Heart left ventricle (tissue), 16 donors: ENCODE measurements around the gene JPH3. TPM values are rescaled to one million over a fixed set of nuclear protein-coding genes. Genes with fewer than 3 reads are reported as not detected.

ENCODE experiments used
- ATAC-seq, 4 donors: fragments of 200-7000 bp; cut with Tn5 transposase; one replicate each; pipeline ENCODE4 v1.9.1; 2020 to 2022; ENCODE audit warnings: moderate library complexity in 4 of 4, mild to moderate bottlenecking in 3 of 4, moderate number of reproducible peaks in 1 of 4
- DNase-seq, 5 donors: peaks; one replicate each; pipeline ENCODE4 v3.0.0-alpha.2; 2020
- H3K27ac ChIP-seq, 12 donors: fragments of 200-600 bp; sonication (generic) in 4 of 12; one replicate each; pipeline versions ENCODE4 v1.5.0 to v1.8.0; 2016 to 2022; ENCODE audit warnings: mild to moderate bottlenecking in 2 of 12
- H3K27me3 ChIP-seq, 9 donors: fragments of 200-600 bp; sonication (generic) in 2 of 9; one replicate each; pipeline versions ENCODE4 v1.5.1 to v1.8.0; 2016 to 2022; ENCODE audit warnings: mild to moderate bottlenecking in 3 of 9
- H3K36me3 ChIP-seq, 9 donors: fragments of 200-600 bp; sonication (generic) in 2 of 9; one replicate each; pipeline versions ENCODE4 v1.5.0 to v1.8.0; 2018 to 2022; ENCODE audit warnings: mild to moderate bottlenecking in 2 of 9
- H3K4me1 ChIP-seq, 12 donors: fragments of 200-600 bp; sonication (generic) in 4 of 12; one replicate each; pipeline versions ENCODE4 v1.5.0 to v1.8.0; 2016 to 2022; ENCODE audit warnings: mild to moderate bottlenecking in 3 of 12
- H3K4me3 ChIP-seq, 12 donors: fragments of 200-600 bp; sonication (generic) in 4 of 12; one replicate each; pipeline versions ENCODE4 v1.5.0 to v1.8.0; 2017 to 2022; ENCODE audit warnings: mild to moderate bottlenecking in 9 of 12, moderate library complexity in 4 of 12
- H3K9me3 ChIP-seq, 12 donors: fragments of 200-600 bp; sonication (generic) in 4 of 12; one replicate each; pipeline versions ENCODE4 v1.5.0 to v1.8.0; 2016 to 2022; ENCODE audit warnings: mild to moderate bottlenecking in 1 of 12
- CTCF ChIP-seq, 12 donors: fragments of 200-600 bp; sonication (generic) in 4 of 12; IDR thresholded peaks; one replicate each; pipeline versions ENCODE4 v1.5.0 to v1.8.0; 2018 to 2022; ENCODE audit warnings: antibody characterized with exemption in 12 of 12, mild to moderate bottlenecking in 5 of 12
- POLR2A ChIP-seq, 2 donors: fragments of 450-650 bp; IDR thresholded peaks; one replicate each; pipeline ENCODE4 v1.6.1; 2017; ENCODE audit warnings: antibody characterized with exemption in 2 of 2, mild to moderate bottlenecking in 2 of 2, moderate library complexity in 2 of 2
- WGBS, 4 donors: extraction: QIAGEN DNeasy Blood & Tissue Kit in 2 of 4; methylation state at CpG; one replicate each; pipeline versions ENCODE4 v1.1.5 to v1.1.7; 2013 to 2018; 5-methylcytosine and 5-hydroxymethylcytosine counted together
- intact Hi-C, 10 donors: fragments of 100-400 bp; cut with DNase I; formaldehyde crosslinking; loops; one replicate each; pipeline versions ENCODE4 v1.11.1 to v1.14.2; 2022
- polyA plus RNA-seq, 2 donors: library from polyadenylated mRNA; stranded (reverse); fragments of 200-250 nt; gene quantifications; one replicate each; pipeline ENCODE4 v1.2.3, GENCODE V29; 2013
- total RNA-seq, 9 donors: library from RNA; depleted of rRNA in 2 of 9; stranded (reverse); fragments of >200 nt in 2 of 9; fragmentation: NEBNext Ultra II Directional in 3 of 9; extraction: Animal tissue kit (Norgen Biotek cat#: 25700) in 3 of 9; gene quantifications; one replicate each; pipeline versions ENCODE4 v1.1.0 to v1.2.4, GENCODE V29; 2016 to 2023
- donor health status: ischemic (EF 13 %, LVEDD 7.1; RV severe dilation, severe dysfunction).
- donor health status: healthy with polysubstance abuse.
- donor health status: DM: no; HTN: yes; CAD: no.
- donor health status: DM: no; HTN: no; CAD: no.
- donor health status: ischemic (EF 25% LVEDD 6.9; RV normal size, moderate dysfunction).
- donor health status: ischemic (EF 25% LVEDD 5.7; RV mildly dilated, moderate dysfunction).
- donor health status: healthy.
- donor health status: DM: yes; HTN: yes; CAD: no.
- donor health status: ischemic (EF 35%, LVEDD 5.7; RV mildly dilated, moderate dysfunction).
- donor health status: nonischemic (EF 11% LVEDD 7.7; RV severe dilation, severe dysfunction).
- donor health status: DM: yes; HTN: yes; CAD: no.
- donor health status: PGD.
- donor health status: ischemic (EF 29% LVEDD 5.4; RV normal size, mild dysfunction).
- donor health status: nonischemic (EF 23%, LVEDD 6.1; RV moderate dilation, normal function).

Gene JPH3
- total and polyA plus RNA-seq, 11 donors = 0.03 to 0.58 (median 0.21) TPM; not detected in 7

GRCh38 chr16:87685405-87685755 is 83.1 kb downstream of the JPH3 start:
- DNase-seq (no peak), ATAC-seq (no peak)
- intact Hi-C loops = no loop called here
- no peak for TF ChIP-seq CTCF (IDR thresholded peaks at IDR 0.05)
- no peak for TF ChIP-seq POLR2A (IDR thresholded peaks at IDR 0.05)
- Histone ChIP-seq H3K9me3 (no peaks in the 10 kb centered on the region), H3K27ac (no peak overlapping the region), H3K36me3 (no peaks in the 10 kb centered on the region), H3K27me3 (peaks cover 0 to 65% (median 5%) of the 10 kb centered on the region in 9 donors), H3K4me1 (no peaks in the 10 kb centered on the region), H3K4me3 (no peak overlapping the region)
- 78 to 80% (median 79%) methylated on average over 18 to 19 of the region's 19 CpGs for WGBS, 4 donors

- 58 to 65% (median 62%) methylated on average over 11 to 13 of the region's 13 CpGs for WGBS, 4 donors
- intact Hi-C loops = no loop called here
Observed at GRCh38 chr16:87685766-87686165, 83.5 kb downstream of the JPH3 start.

GRCh38 chr16:87686697-87687096 is 84.4 kb downstream of the JPH3 start:
- H3K27me3 ChIP-seq = peaks cover 0 to 65% (median 5%) of the 10 kb centered on the region in 9 donors
- 73 to 80% (median 76%) methylated on average over 7 to 13 of the region's 13 CpGs for WGBS, 4 donors

More at GRCh38 chr16:87685766-87686165, 83.5 kb downstream of the JPH3 start:
- DNase-seq = no peak
- H3K36me3 ChIP-seq = no peaks in the 10 kb centered on the region
- no peaks in the 10 kb centered on the region for H3K9me3 ChIP-seq
- no peaks in the 10 kb centered on the region for H3K4me1 ChIP-seq
- TF ChIP-seq POLR2A (IDR thresholded peaks at IDR 0.05) = no peak
- no peak for TF ChIP-seq CTCF (IDR thresholded peaks at IDR 0.05)
- no peak overlapping the region for H3K4me3 ChIP-seq
- peaks cover 0 to 65% (median 5%) of the 10 kb centered on the region in 9 donors for H3K27me3 ChIP-seq
- H3K27ac ChIP-seq = no peak overlapping the region
- ATAC-seq = no peak

More at GRCh38 chr16:87686697-87687096, 84.4 kb downstream of the JPH3 start:
- Histone ChIP-seq H3K4me3 (no peak overlapping the region), H3K27ac (no peak overlapping the region), H3K9me3 (no peaks in the 10 kb centered on the region), H3K4me1 (peaks cover 0 to 7% (median 0%) of the 10 kb centered on the region in 12 donors), H3K36me3 (no peaks in the 10 kb centered on the region)
- TF ChIP-seq POLR2A (IDR thresholded peaks at IDR 0.05) = no peak
- no peak for TF ChIP-seq CTCF (IDR thresholded peaks at IDR 0.05)
- ATAC-seq = no peak
- DNase-seq = no peak
- intact Hi-C loops = no loop called here
